ENCODE results near the gene FOCAD.

FOCAD gene

GRCh38 chr9:20996809-20997208, 312.8 kb downstream of the FOCAD start:
- Histone ChIP-seq H3K4me3 (ENCODE audit: low read depth, low read length) (no peak overlapping the region), H3K27me3 (no peaks in the 10 kb centered on the region), H3K36me3 (no peaks in the 10 kb centered on the region; the same call in 1 of the 2 replicates), H3K4me1 (no peaks in the 10 kb centered on the region), H3K9me3 (no peaks in the 10 kb centered on the region)
- TF ChIP-seq CTCF (IDR thresholded peaks at IDR 0.05; ENCODE audit: low read depth, low read length) = no peak
- DNase-seq = no peak

GRCh38 chr9:20997503-20998076, 313.5 kb downstream of the FOCAD start:
- Histone ChIP-seq H3K4me1 (no peaks in the 10 kb centered on the region), H3K27me3 (no peaks in the 10 kb centered on the region), H3K36me3 (no peaks in the 10 kb centered on the region; the same call in 1 of the 2 replicates), H3K4me3 (ENCODE audit: low read depth, low read length) (no peak overlapping the region), H3K9me3 (no peaks in the 10 kb centered on the region)
- TF ChIP-seq CTCF (IDR thresholded peaks at IDR 0.05; ENCODE audit: low read depth, low read length) = no peak
- no peak for DNase-seq

GRCh38 chr9:21001581-21001980, 317.5 kb downstream of the FOCAD start:
- no peaks in the 10 kb centered on the region for H3K27me3 ChIP-seq
- H3K4me1 ChIP-seq = no peaks in the 10 kb centered on the region
- no peaks in the 10 kb centered on the region for H3K9me3 ChIP-seq
- no peak overlapping the region for H3K4me3 ChIP-seq (ENCODE audit: low read depth, low read length)
- no peak for DNase-seq
- TF ChIP-seq CTCF (IDR thresholded peaks at IDR 0.05; ENCODE audit: low read depth, low read length) = no peak
- H3K36me3 ChIP-seq = no peaks in the 10 kb centered on the region; the same call in 1 of the 2 replicates

GRCh38 chr9:21002040-21002439, 318.0 kb downstream of the FOCAD start:
- DNase-seq = no peak
- no peaks in the 10 kb centered on the region for H3K9me3 ChIP-seq
- no peaks in the 10 kb centered on the region; the same call in 1 of the 2 replicates for H3K36me3 ChIP-seq
- TF ChIP-seq CTCF (IDR thresholded peaks at IDR 0.05; ENCODE audit: low read depth, low read length) = no peak
- no peaks in the 10 kb centered on the region for H3K27me3 ChIP-seq
- no peaks in the 10 kb centered on the region for H3K4me1 ChIP-seq
- H3K4me3 ChIP-seq (ENCODE audit: low read depth, low read length) = no peak overlapping the region

- Histone ChIP-seq H3K4me1 (no peaks in the 10 kb centered on the region), H3K36me3 (no peaks in the 10 kb centered on the region), H3K4me3 (ENCODE audit: low read depth, low read length) (no peak overlapping the region), H3K9me3 (no peaks in the 10 kb centered on the region), H3K27me3 (no peaks in the 10 kb centered on the region)
- no peak for TF ChIP-seq CTCF (IDR thresholded peaks at IDR 0.05; ENCODE audit: low read depth, low read length)
- DNase-seq = no peak
Measured at GRCh38 chr9:21015129-21015815, 331.2 kb downstream of the FOCAD start.

GRCh38 chr9:21015995-21016394, 331.9 kb downstream of the FOCAD start:
- TF ChIP-seq CTCF (IDR thresholded peaks at IDR 0.05; ENCODE audit: low read depth, low read length) = no peak
- no peak overlapping the region for H3K4me3 ChIP-seq (ENCODE audit: low read depth, low read length)
- no peak for DNase-seq
- no peaks in the 10 kb centered on the region for H3K4me1 ChIP-seq
- H3K36me3 ChIP-seq = no peaks in the 10 kb centered on the region
- no peaks in the 10 kb centered on the region for H3K9me3 ChIP-seq
- H3K27me3 ChIP-seq = no peaks in the 10 kb centered on the region
